ENCODE measurements around the gene TUT1.

GRCh38 chr11:62558669-62559068 lies 32.7 kb downstream of the TUT1 start:
- TF ChIP-seq CTCF (IDR thresholded peaks at IDR 0.05; ENCODE audit: insufficient read depth, low read length, poor library complexity, severe bottlenecking), result no peak
- no peak for TF ChIP-seq EZH2phosphoT487 (conservative IDR thresholded peaks at IDR 0.05; ENCODE audit: low read length)
